ENCODE data around the gene ARHGAP42.

ARHGAP42 gene

GRCh38 chr11:100902454-100903141 lies 215.5 kb downstream of the ARHGAP42 start:
- H3K27me3 ChIP-seq (ENCODE audit: control insufficient read depth in 1 of 2, insufficient read depth in 2 of 2, low read length in 2 of 2) = no peaks in the 10 kb centered on the region
- H3K4me3 ChIP-seq (ENCODE audit: low read depth in 1 of 2, low read length in 2 of 2) = no peak overlapping the region
- H3K27ac ChIP-seq (ENCODE audit: low read depth, low read length) = no peak overlapping the region

GRCh38 chr11:100903284-100903683 lies 216.2 kb downstream of the ARHGAP42 start:
- H3K9me3 ChIP-seq (ENCODE audit: control insufficient read depth in 1 of 2, low read length in 2 of 2) = no peaks in the 10 kb centered on the region
- no peaks in the 10 kb centered on the region for H3K36me3 ChIP-seq (ENCODE audit: control insufficient read depth in 1 of 2, insufficient read depth in 2 of 2, low read length in 2 of 2)
- no peak overlapping the region for H3K4me3 ChIP-seq (ENCODE audit: low read depth in 1 of 2, low read length in 2 of 2)
- H3K9ac ChIP-seq (ENCODE audit: low read depth in 1 of 2, low read length in 2 of 2) = no peak overlapping the region
- no peaks in the 10 kb centered on the region for H3K4me1 ChIP-seq (ENCODE audit: control insufficient read depth in 1 of 2, insufficient read depth in 2 of 2, low read length in 2 of 2)
- H3K27ac ChIP-seq (ENCODE audit: low read depth, low read length) = no peak overlapping the region
- no peaks in the 10 kb centered on the region for H3K27me3 ChIP-seq (ENCODE audit: control insufficient read depth in 1 of 2, insufficient read depth in 2 of 2, low read length in 2 of 2)

More at GRCh38 chr11:100902454-100903141, 215.5 kb downstream of the ARHGAP42 start:
- no peaks in the 10 kb centered on the region for H3K9me3 ChIP-seq (ENCODE audit: control insufficient read depth in 1 of 2, low read length in 2 of 2)
- H3K4me1 ChIP-seq (ENCODE audit: control insufficient read depth in 1 of 2, insufficient read depth in 2 of 2, low read length in 2 of 2) = no peaks in the 10 kb centered on the region
- no peaks in the 10 kb centered on the region for H3K36me3 ChIP-seq (ENCODE audit: control insufficient read depth in 1 of 2, insufficient read depth in 2 of 2, low read length in 2 of 2)
- H3K9ac ChIP-seq (ENCODE audit: low read depth in 1 of 2, low read length in 2 of 2) = no peak overlapping the region

- no peaks in the 10 kb centered on the region for H3K9me3 ChIP-seq (ENCODE audit: control insufficient read depth in 1 of 2, low read length in 2 of 2)
Measured at GRCh38 chr11:100905684-100906083, 218.6 kb downstream of the ARHGAP42 start.

GRCh38 chr11:100908746-100909145 lies 221.7 kb downstream of the ARHGAP42 start:
- no peaks in the 10 kb centered on the region for H3K9me3 ChIP-seq (ENCODE audit: control insufficient read depth in 1 of 2, low read length in 2 of 2)
- peaks cover 3 to 7% of the 10 kb centered on the region in 2 donors for H3K4me1 ChIP-seq (ENCODE audit: control insufficient read depth in 1 of 2, insufficient read depth in 2 of 2, low read length in 2 of 2)
- H3K4me3 ChIP-seq (ENCODE audit: low read depth in 1 of 2, low read length in 2 of 2) = no peak overlapping the region
- no peaks in the 10 kb centered on the region for H3K36me3 ChIP-seq (ENCODE audit: control insufficient read depth in 1 of 2, insufficient read depth in 2 of 2, low read length in 2 of 2)
- H3K27me3 ChIP-seq (ENCODE audit: control insufficient read depth in 1 of 2, insufficient read depth in 2 of 2, low read length in 2 of 2) = no peaks in the 10 kb centered on the region
- no peak overlapping the region for H3K9ac ChIP-seq (ENCODE audit: low read depth in 1 of 2, low read length in 2 of 2)
- no peak overlapping the region for H3K27ac ChIP-seq (ENCODE audit: low read depth, low read length)

More at GRCh38 chr11:100905684-100906083, 218.6 kb downstream of the ARHGAP42 start:
- Histone ChIP-seq H3K27ac (ENCODE audit: low read depth, low read length) (no peak overlapping the region), H3K27me3 (ENCODE audit: control insufficient read depth in 1 of 2, insufficient read depth in 2 of 2, low read length in 2 of 2) (no peaks in the 10 kb centered on the region), H3K36me3 (ENCODE audit: control insufficient read depth in 1 of 2, insufficient read depth in 2 of 2, low read length in 2 of 2) (no peaks in the 10 kb centered on the region), H3K4me3 (ENCODE audit: low read depth in 1 of 2, low read length in 2 of 2) (no peak overlapping the region), H3K4me1 (ENCODE audit: control insufficient read depth in 1 of 2, insufficient read depth in 2 of 2, low read length in 2 of 2) (no peaks in the 10 kb centered on the region), H3K9ac (ENCODE audit: low read depth in 1 of 2, low read length in 2 of 2) (no peak overlapping the region)

- Histone ChIP-seq H3K4me3 (ENCODE audit: low read depth in 1 of 2, low read length in 2 of 2) (no peak overlapping the region), H3K27ac (ENCODE audit: low read depth, low read length) (no peak overlapping the region), H3K4me1 (ENCODE audit: control insufficient read depth in 1 of 2, insufficient read depth in 2 of 2, low read length in 2 of 2) (peaks cover 3 to 7% of the 10 kb centered on the region in 2 donors), H3K27me3 (ENCODE audit: control insufficient read depth in 1 of 2, insufficient read depth in 2 of 2, low read length in 2 of 2) (no peaks in the 10 kb centered on the region), H3K36me3 (ENCODE audit: control insufficient read depth in 1 of 2, insufficient read depth in 2 of 2, low read length in 2 of 2) (no peaks in the 10 kb centered on the region), H3K9ac (ENCODE audit: low read depth in 1 of 2, low read length in 2 of 2) (no peak overlapping the region), H3K9me3 (ENCODE audit: control insufficient read depth in 1 of 2, low read length in 2 of 2) (no peaks in the 10 kb centered on the region)
Measured at GRCh38 chr11:100910808-100911207, 223.7 kb downstream of the ARHGAP42 start.

- H3K27me3 ChIP-seq (ENCODE audit: control insufficient read depth in 1 of 2, insufficient read depth in 2 of 2, low read length in 2 of 2) = no peaks in the 10 kb centered on the region
- peaks cover 3 to 14% of the 10 kb centered on the region in 2 donors for H3K4me1 ChIP-seq (ENCODE audit: control insufficient read depth in 1 of 2, insufficient read depth in 2 of 2, low read length in 2 of 2)
- H3K9me3 ChIP-seq (ENCODE audit: control insufficient read depth in 1 of 2, low read length in 2 of 2) = no peaks in the 10 kb centered on the region
- no peak overlapping the region for H3K4me3 ChIP-seq (ENCODE audit: low read depth in 1 of 2, low read length in 2 of 2)
- H3K27ac ChIP-seq (ENCODE audit: low read depth, low read length) = no peak overlapping the region
- H3K36me3 ChIP-seq (ENCODE audit: control insufficient read depth in 1 of 2, insufficient read depth in 2 of 2, low read length in 2 of 2) = no peaks in the 10 kb centered on the region
- no peak overlapping the region for H3K9ac ChIP-seq (ENCODE audit: low read depth in 1 of 2, low read length in 2 of 2)
Measured at GRCh38 chr11:100914415-100915110, 227.5 kb downstream of the ARHGAP42 start.

- Histone ChIP-seq H3K27me3 (ENCODE audit: control insufficient read depth in 1 of 2, insufficient read depth in 2 of 2, low read length in 2 of 2) (no peaks in the 10 kb centered on the region), H3K4me3 (ENCODE audit: low read depth in 1 of 2, low read length in 2 of 2) (no peak overlapping the region), H3K9me3 (ENCODE audit: control insufficient read depth in 1 of 2, low read length in 2 of 2) (no peaks in the 10 kb centered on the region), H3K9ac (ENCODE audit: low read depth in 1 of 2, low read length in 2 of 2) (no peak overlapping the region), H3K4me1 (ENCODE audit: control insufficient read depth in 1 of 2, insufficient read depth in 2 of 2, low read length in 2 of 2) (peaks cover 0 to 7% of the 10 kb centered on the region in 2 donors), H3K36me3 (ENCODE audit: control insufficient read depth in 1 of 2, insufficient read depth in 2 of 2, low read length in 2 of 2) (no peaks in the 10 kb centered on the region), H3K27ac (ENCODE audit: low read depth, low read length) (no peak overlapping the region)
Measured at GRCh38 chr11:100918551-100919500, 231.7 kb downstream of the ARHGAP42 start.

- H3K9ac ChIP-seq (ENCODE audit: low read depth in 1 of 2, low read length in 2 of 2) = no peak overlapping the region
- H3K27me3 ChIP-seq (ENCODE audit: control insufficient read depth in 1 of 2, insufficient read depth in 2 of 2, low read length in 2 of 2) = no peaks in the 10 kb centered on the region
- no peak overlapping the region for H3K4me3 ChIP-seq (ENCODE audit: low read depth in 1 of 2, low read length in 2 of 2)
- H3K9me3 ChIP-seq (ENCODE audit: control insufficient read depth in 1 of 2, low read length in 2 of 2) = no peaks in the 10 kb centered on the region
- H3K36me3 ChIP-seq (ENCODE audit: control insufficient read depth in 1 of 2, insufficient read depth in 2 of 2, low read length in 2 of 2) = no peaks in the 10 kb centered on the region
- no peak overlapping the region for H3K27ac ChIP-seq (ENCODE audit: low read depth, low read length)
- H3K4me1 ChIP-seq (ENCODE audit: control insufficient read depth in 1 of 2, insufficient read depth in 2 of 2, low read length in 2 of 2) = peaks cover 0 to 7% of the 10 kb centered on the region in 2 donors
Measured at GRCh38 chr11:100920593-100920992, 233.5 kb downstream of the ARHGAP42 start.

- H3K4me1 ChIP-seq (ENCODE audit: control insufficient read depth in 1 of 2, insufficient read depth in 2 of 2, low read length in 2 of 2) = peaks cover 0 to 7% of the 10 kb centered on the region in 2 donors
- no peaks in the 10 kb centered on the region for H3K36me3 ChIP-seq (ENCODE audit: control insufficient read depth in 1 of 2, insufficient read depth in 2 of 2, low read length in 2 of 2)
- no peak overlapping the region for H3K27ac ChIP-seq (ENCODE audit: low read depth, low read length)
- no peak overlapping the region for H3K9ac ChIP-seq (ENCODE audit: low read depth in 1 of 2, low read length in 2 of 2)
- H3K4me3 ChIP-seq (ENCODE audit: low read depth in 1 of 2, low read length in 2 of 2) = no peak overlapping the region
- H3K9me3 ChIP-seq (ENCODE audit: control insufficient read depth in 1 of 2, low read length in 2 of 2) = no peaks in the 10 kb centered on the region
- H3K27me3 ChIP-seq (ENCODE audit: control insufficient read depth in 1 of 2, insufficient read depth in 2 of 2, low read length in 2 of 2) = no peaks in the 10 kb centered on the region
Measured at GRCh38 chr11:100922121-100922520, 235.0 kb downstream of the ARHGAP42 start.

All from duodenal mucosa (tissue), 2 donors.